Calu3 (cell line): ENCODE results near the gene INSL3. TPM values are rescaled to one million over a fixed set of nuclear protein-coding genes. Genes with fewer than 3 reads are reported as not detected.

Experiments
- BruUV-seq: library from RNA; stranded (reverse); fragments of 400-500 nt; replicated peaks from 2 replicates; lab custom pipeline; 2021; lab: Mats Ljungman, UMichigan
- CTCF ChIA-PET: fragments of 300-600 bp; sonication (Branson Sonifier 250); formaldehyde crosslinking; loops from one replicate; lab custom pipeline; 2022; ENCODE audit warnings: antibody characterized with exemption; lab: Charles Lee
- DNase-seq: peaks from one replicate; pipeline ENCODE4 v3.0.0; 2022
- H3K27ac Mint-ChIP-seq: one replicate; pipeline ENCODE4 v1.8.0; 2022; ENCODE audit warnings: mixed read lengths; ENCODE audit not compliant: unreplicated experiment
- H3K27me3 Mint-ChIP-seq: one replicate; pipeline ENCODE4 v1.8.0; 2022; ENCODE audit warnings: mixed read lengths; ENCODE audit not compliant: unreplicated experiment
- H3K36me3 Mint-ChIP-seq: one replicate; pipeline ENCODE4 v1.8.0; 2022; ENCODE audit warnings: mild to moderate bottlenecking, moderate library complexity, mixed read lengths; ENCODE audit not compliant: insufficient read depth, unreplicated experiment
- H3K4me1 Mint-ChIP-seq: one replicate; pipeline ENCODE4 v1.8.0; 2022; ENCODE audit warnings: mild to moderate bottlenecking, low read depth, mixed read lengths; ENCODE audit not compliant: unreplicated experiment
- H3K4me3 Mint-ChIP-seq: one replicate; pipeline ENCODE4 v1.8.0; 2022; ENCODE audit warnings: mild to moderate bottlenecking, low read depth, moderate library complexity, mixed read lengths; ENCODE audit not compliant: unreplicated experiment
- H3K9me3 Mint-ChIP-seq: one replicate; pipeline ENCODE4 v1.8.0; 2022; ENCODE audit warnings: low read depth, mixed read lengths; ENCODE audit not compliant: unreplicated experiment
- CTCF ChIP-seq: fragments of 200-600 bp; IDR thresholded peaks from one replicate; pipeline ENCODE4 v1.8.0; 2022; ENCODE audit warnings: antibody characterized with exemption; ENCODE audit not compliant: unreplicated experiment
- intact Hi-C: fragments of 100-400 bp; cut with micrococcal nuclease; formaldehyde crosslinking; loops from one replicate; pipeline ENCODE4 v1.10.0; 2022; ENCODE audit not compliant: unreplicated experiment
- total RNA-seq: library from RNA; stranded (reverse); gene quantifications from 2 replicates; pipeline ENCODE4 v1.2.3, GENCODE V29; 2022

INSL3 gene
- total RNA-seq, 1 experiment from 2014 or later, result not detected

DNA sequence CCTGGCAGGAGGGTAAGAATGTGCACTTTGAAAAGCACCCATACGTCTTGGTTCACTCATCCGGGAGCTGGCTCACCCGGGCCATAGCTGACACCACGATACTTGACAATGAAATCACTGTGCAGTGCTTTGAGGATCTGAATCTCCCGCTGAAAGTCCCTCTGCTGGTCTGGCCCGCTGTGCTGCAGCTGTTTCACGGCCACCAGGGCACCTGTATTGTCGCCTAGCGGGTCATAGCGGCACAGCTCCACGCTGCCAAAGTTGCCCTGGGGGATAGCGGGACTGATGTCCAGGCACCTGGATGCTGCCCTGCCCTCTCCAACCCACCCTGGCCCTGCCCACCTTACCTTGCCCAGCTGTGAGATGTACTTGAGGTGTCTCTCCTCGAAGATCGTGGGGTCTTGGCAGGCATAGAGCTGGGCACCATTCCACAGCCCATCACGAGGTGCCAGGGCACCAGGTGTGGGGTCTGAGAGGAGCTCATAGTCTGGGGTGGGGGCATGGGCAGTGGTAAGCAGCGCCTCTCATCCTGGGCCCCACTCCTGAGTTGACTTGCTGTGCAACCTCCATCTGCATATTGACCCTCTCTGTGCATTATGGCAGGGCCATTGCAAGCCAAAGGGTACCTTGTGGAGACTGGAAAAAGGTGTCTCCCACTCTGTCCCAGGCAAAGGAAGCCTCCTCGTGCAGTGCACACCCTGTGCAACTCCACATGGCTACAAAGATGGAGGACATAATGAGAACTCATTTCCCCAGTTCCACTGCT lies 11.3 kb upstream of the INSL3 start:
- Mint-ChIP-seq H3K27me3 (peaks cover 27% of the 10 kb centered on the region), H3K27ac (no peak overlapping the region), H3K9me3 (no peaks in the 10 kb centered on the region), H3K4me3 (no peak overlapping the region), H3K36me3 (no peaks in the 10 kb centered on the region), H3K4me1 (no peaks in the 10 kb centered on the region)
- CTCF ChIA-PET, result interaction anchor here (0.8 kb wide), 1 partner anchor 9 kb away, joined by 6 read pairs; no protein-coding TSS in a partner anchor
- no peak for TF ChIP-seq CTCF
- BruUV-seq, result no TSS peak
- intact Hi-C loops, result no loop called here
- no peak for DNase-seq

- Mint-ChIP-seq H3K4me1 (no peaks in the 10 kb centered on the region), H3K4me3 (no peak overlapping the region), H3K36me3 (no peaks in the 10 kb centered on the region), H3K27ac (no peak overlapping the region), H3K27me3 (peaks cover 22% of the 10 kb centered on the region), H3K9me3 (no peaks in the 10 kb centered on the region)
- no TSS peak for BruUV-seq
- intact Hi-C loops, result no loop called here
- DNase-seq, result no peak
- CTCF ChIA-PET, result no interaction called here
- no peak for TF ChIP-seq CTCF
Measured at GRCh38 chr19:17831419-17831888, 10.1 kb upstream of the INSL3 start.

DNA sequence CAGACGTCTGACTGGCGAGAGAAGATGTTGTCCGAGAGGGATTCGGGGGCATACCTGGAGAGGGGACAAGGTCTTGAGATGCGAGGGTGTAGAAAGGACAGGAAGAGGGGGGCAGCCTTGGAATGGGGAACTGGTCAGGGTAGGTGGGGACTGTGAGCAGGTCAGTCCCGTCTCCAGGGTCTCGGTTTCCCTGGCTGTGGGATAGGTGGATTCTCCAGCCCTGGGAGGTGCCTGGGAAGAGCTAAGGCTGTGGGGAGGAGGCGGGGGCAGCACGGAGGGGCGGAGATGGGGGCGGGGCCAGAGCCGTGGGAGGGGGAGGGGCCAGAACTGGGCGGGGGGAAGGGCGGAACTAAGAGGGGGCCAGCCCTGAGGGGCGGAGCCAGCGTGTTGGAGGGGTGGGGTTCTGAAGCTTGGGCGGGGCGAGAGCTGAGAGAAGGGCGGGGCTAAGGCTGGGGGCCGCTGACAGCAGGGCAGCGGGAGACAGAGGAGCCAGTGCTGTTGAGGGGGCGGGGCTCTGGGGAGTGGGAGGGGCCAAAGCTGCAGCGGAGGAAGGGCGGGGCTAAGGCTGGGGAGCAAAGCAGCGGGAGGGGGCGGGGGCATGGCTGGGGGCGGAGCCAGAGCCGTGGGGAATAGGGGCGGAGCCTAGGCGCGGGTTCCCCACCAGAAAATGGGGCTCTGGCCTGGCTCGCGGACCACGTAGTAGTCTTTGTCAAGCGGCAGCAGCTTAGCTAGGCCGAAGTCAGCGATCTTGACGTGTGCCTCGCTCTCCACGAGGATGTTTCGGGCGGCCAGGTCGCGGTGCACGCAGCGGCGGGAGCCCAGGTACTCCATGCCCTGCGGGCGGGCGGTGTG lies 9.5 kb upstream of the INSL3 start:
- CTCF ChIA-PET, result interaction anchor here (0.6 to 0.7 kb wide), 3 partner anchors 35 to 357 kb away, joined by 3 to 9 read pairs (median 4); no protein-coding TSS in a partner anchor
- BruUV-seq, result no TSS peak
- no peaks in the 10 kb centered on the region for H3K9me3 Mint-ChIP-seq

More for the DNA sequence above, 9.5 kb upstream of the INSL3 start:
- Mint-ChIP-seq H3K4me3 (no peak overlapping the region), H3K27ac (no peak overlapping the region), H3K4me1 (no peaks in the 10 kb centered on the region), H3K36me3 (no peaks in the 10 kb centered on the region), H3K27me3 (peaks cover 15% of the 10 kb centered on the region)
- DNase-seq, result no peak
- no peak for TF ChIP-seq CTCF
- intact Hi-C loops, result no loop called here
